Activated CD8-positive, alpha-beta T cell treated with anti-CD3 and anti-CD28 coated beads, Interleukin-2, amount 10 ng/mL, durations not matched to agents 7 days and 5 days (primary cell): ENCODE data around the gene MEPE. TPM values are rescaled to one million over a fixed set of nuclear protein-coding genes. Genes with fewer than 3 reads are reported as not detected.

ENCODE experiments used
- ATAC-seq: fragments of 150-1000 bp; cut with Tn5 transposase; one replicate; pipeline ENCODE4 v1.10.0; 2021; ENCODE audit warnings: moderate library complexity
- CTCF ChIA-PET: fragments of 350-600 bp; sonication (Branson Sonifier 250); formaldehyde crosslinking; loops from one replicate; lab custom pipeline; 2021; ENCODE audit warnings: antibody characterized with exemption; lab: Charles Lee
- POLR2A ChIA-PET: fragments of 350-600 bp; sonication (Branson Sonifier 250); formaldehyde crosslinking; loops from one replicate; lab custom pipeline; 2021; ENCODE audit warnings: antibody characterized with exemption; lab: Charles Lee
- DNase-seq: peaks from one replicate; pipeline ENCODE4 v3.0.0-alpha.2; 2020
- H3K27ac Mint-ChIP-seq: one replicate; pipeline ENCODE4 v1.8.0; 2021; ENCODE audit warnings: mild to moderate bottlenecking, mixed read lengths
- H3K27me3 Mint-ChIP-seq: one replicate; pipeline ENCODE4 v1.8.0; 2021; ENCODE audit warnings: low read depth, mixed read lengths
- H3K36me3 Mint-ChIP-seq: one replicate; pipeline ENCODE4 v1.8.0; 2021; ENCODE audit warnings: low read depth, mixed read lengths
- H3K4me1 Mint-ChIP-seq: one replicate; pipeline ENCODE4 v1.8.0; 2021; ENCODE audit warnings: low read depth, mixed read lengths
- H3K4me3 Mint-ChIP-seq: one replicate; pipeline ENCODE4 v1.8.0; 2021; ENCODE audit warnings: mild to moderate bottlenecking, mixed read lengths
- H3K9me3 Mint-ChIP-seq: one replicate; pipeline ENCODE4 v1.8.0; 2022; ENCODE audit warnings: mixed read lengths; ENCODE audit not compliant: insufficient read depth
- total RNA-seq, 2 experiments: library from RNA; stranded (reverse); gene quantifications; one replicate each; pipeline ENCODE4 v1.2.3, GENCODE V29; 2021

MEPE gene, protein sequence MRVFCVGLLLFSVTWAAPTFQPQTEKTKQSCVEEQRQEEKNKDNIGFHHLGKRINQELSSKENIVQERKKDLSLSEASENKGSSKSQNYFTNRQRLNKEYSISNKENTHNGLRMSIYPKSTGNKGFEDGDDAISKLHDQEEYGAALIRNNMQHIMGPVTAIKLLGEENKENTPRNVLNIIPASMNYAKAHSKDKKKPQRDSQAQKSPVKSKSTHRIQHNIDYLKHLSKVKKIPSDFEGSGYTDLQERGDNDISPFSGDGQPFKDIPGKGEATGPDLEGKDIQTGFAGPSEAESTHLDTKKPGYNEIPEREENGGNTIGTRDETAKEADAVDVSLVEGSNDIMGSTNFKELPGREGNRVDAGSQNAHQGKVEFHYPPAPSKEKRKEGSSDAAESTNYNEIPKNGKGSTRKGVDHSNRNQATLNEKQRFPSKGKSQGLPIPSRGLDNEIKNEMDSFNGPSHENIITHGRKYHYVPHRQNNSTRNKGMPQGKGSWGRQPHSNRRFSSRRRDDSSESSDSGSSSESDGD
- not detected for total RNA-seq

DNA sequence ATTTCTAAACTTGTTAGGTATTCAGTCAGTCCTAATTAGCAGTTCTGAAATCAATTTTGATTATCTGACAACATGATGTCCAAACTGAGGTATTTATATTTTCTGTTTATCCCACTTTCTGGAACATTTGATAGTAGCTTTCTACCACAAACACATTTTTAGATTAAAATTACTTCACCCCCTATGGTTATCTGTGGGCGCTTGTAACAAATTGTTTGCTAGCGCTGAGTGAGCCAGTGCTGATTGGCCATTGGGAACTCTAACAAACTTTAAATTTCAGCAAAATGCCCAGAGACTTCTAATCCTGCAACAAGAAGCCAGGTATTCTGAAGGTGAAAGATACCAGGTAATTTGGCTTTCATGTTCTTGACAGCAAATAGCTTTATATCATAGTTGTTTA lies at the start of gene MEPE:
MEPE (plus strand) TSS at position 301 of the 400 bp plus-strand sequence. CDS start 1,746 bp downstream, outside the sequence.
- POLR2A ChIA-PET: no interaction called here

DNA sequence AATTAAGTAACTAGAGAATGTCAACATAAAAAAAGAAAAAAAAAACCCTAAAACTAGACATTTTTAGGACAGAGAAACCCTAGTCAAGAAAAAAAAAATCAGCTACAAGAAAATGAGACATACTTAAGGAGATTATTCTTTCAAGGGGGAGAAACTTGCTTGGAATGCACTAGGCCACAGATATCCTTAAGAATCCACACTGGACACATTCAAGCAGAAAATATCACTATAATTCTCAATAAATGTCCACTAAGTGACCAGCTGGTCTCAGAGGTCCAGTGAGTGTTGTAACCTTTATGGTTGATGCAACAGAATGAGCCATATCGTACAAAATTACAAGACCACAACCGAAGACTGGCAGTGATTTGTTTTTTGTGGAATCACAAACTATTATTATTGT lies 49.0 kb upstream of the MEPE start:
- H3K4me1 Mint-ChIP-seq: no peaks in the 10 kb centered on the region
- no peaks in the 10 kb centered on the region for H3K9me3 Mint-ChIP-seq
- H3K27me3 Mint-ChIP-seq: peaks cover 4% of the 10 kb centered on the region
- H3K4me3 Mint-ChIP-seq: no peak overlapping the region
- CTCF ChIA-PET: no interaction called here
- no peaks in the 10 kb centered on the region for H3K36me3 Mint-ChIP-seq
- POLR2A ChIA-PET: no interaction called here
- ATAC-seq (no peak), DNase-seq (no peak)
- H3K27ac Mint-ChIP-seq: no peak overlapping the region

More for the DNA sequence above, at the start of gene MEPE:
- CTCF ChIA-PET: no interaction called here
- DNase-seq (no peak), ATAC-seq (no peak)
- peaks cover 7% of the 10 kb centered on the region for H3K27me3 Mint-ChIP-seq
- H3K4me1 Mint-ChIP-seq: no peaks in the 10 kb centered on the region
- no peaks in the 10 kb centered on the region for H3K36me3 Mint-ChIP-seq
- H3K4me3 Mint-ChIP-seq: no peak within 1 kb of the TSS
- H3K27ac Mint-ChIP-seq: no peak within 1 kb of the TSS
- H3K9me3 Mint-ChIP-seq: no peaks in the 10 kb centered on the region

DNA sequence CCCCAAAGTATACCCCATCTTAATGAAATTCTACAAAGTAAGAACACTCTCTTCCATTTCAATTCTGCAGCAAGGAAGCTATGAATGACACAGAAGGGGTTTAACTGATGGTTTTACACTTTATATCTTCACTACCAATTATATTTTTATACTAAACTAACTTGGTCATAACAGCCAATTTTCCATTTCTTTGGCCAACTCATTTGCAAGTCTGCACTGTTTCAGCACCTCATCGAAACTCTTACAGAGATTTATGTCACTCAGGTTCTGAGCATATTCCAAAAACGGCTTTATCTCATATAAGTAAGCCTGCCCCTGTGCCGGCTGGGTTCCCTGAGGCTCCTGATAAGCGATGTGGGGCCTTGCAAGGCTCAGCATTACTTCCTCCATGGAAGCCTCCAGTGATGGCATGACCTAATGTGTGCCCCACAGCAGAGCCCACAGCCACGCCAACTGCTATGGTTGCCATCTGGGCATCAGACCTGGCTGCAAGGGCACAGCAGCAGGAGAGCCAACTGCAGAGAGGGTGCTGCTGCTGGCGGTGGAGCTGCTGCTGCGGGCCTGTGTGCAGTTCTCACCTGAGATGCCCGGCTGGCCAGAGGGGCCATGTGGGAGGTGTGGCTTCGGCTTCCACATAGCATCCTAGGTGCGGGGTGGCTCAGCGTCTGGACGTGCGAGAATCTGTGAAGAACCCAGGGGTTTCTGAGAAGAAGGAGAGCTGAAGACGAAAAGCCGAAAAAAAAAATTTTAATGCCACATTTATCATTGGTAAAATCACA lies 46.8 kb upstream of the MEPE start:
- Mint-ChIP-seq H3K36me3 (no peaks in the 10 kb centered on the region), H3K9me3 (no peaks in the 10 kb centered on the region), H3K27ac (no peak overlapping the region), H3K4me1 (no peaks in the 10 kb centered on the region), H3K4me3 (no peak overlapping the region), H3K27me3 (peaks cover 4% of the 10 kb centered on the region)
- no peak for DNase-seq
- ChIA-PET CTCF (no interaction called here), POLR2A (no interaction called here)
- no peak for ATAC-seq

DNA sequence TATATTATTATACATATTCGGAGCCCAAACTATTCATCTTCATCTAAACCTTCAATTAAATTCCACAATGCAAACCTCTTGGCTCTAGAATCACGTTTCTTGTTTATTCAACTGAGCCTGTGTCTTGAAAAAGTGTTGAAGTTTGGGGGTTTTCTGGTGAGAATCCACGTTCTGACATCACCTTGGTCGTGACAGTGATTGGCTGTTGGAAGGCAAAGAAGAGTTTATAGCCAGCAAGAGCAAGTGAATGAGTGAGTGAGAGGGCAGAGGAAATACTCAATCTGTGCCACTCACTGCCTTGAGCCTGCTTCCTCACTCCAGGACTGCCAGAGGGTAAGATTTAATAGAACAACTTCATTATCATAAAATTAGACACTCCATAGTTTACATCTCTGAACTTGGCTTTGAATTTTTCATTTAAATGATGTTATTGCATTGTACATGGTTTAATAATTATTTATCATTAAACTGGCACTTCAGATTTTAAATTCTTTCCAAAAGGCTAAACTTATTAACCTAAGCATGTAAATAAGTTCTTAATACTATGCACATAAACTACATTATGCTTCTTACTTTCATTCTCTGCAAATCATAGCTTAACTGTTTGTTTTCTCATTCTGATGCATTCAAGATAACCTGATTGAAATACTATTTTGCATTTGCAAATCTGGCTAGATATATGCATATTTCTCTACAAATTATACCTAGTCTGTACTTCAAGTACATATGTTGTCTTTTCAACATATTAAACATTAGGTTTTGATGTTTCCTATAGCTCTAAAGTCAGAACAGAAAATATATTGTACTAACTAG lies 33.3 kb upstream of the MEPE start, which contains the start of gene IBSP:
IBSP (plus strand) TSS at position 254 of the 813 bp plus-strand sequence. CDS start 2,808 bp downstream, outside the sequence.
- POLR2A ChIA-PET: no interaction called here
- ATAC-seq (no peak), DNase-seq (no peak)
- Mint-ChIP-seq H3K4me3 (no peak within 1 kb of the TSS), H3K4me1 (no peaks in the 10 kb centered on the region), H3K9me3 (no peaks in the 10 kb centered on the region), H3K27ac (no peak within 1 kb of the TSS), H3K27me3 (peaks cover under 1% of the 10 kb centered on the region), H3K36me3 (no peaks in the 10 kb centered on the region)
- CTCF ChIA-PET: no interaction called here

DNA sequence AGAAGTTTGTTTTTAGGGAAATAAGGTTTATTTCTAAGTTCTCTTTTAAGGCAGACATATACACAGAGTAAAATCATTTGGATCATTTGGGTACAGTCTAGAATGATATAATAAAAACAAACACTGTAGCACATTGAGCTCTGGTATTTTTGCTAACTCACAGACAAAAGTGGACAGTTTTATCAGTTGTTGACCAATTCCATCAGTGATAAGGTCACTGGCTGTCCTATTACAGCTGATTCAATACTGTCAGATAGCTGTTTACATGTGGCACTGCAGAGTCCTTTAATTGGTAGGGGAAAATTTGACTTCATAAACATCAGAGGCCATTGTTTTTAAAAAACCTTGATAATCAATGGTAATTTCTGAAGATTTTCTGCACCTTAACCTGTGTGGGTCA lies 29.9 kb upstream of the MEPE start:
- peaks cover 2% of the 10 kb centered on the region for H3K27me3 Mint-ChIP-seq
- no peaks in the 10 kb centered on the region for H3K36me3 Mint-ChIP-seq
- H3K9me3 Mint-ChIP-seq: no peaks in the 10 kb centered on the region
- DNase-seq (no peak), ATAC-seq (no peak)
- ChIA-PET CTCF (no interaction called here), POLR2A (no interaction called here)
- no peaks in the 10 kb centered on the region for H3K4me1 Mint-ChIP-seq
- no peak overlapping the region for H3K4me3 Mint-ChIP-seq
- H3K27ac Mint-ChIP-seq: no peak overlapping the region

DNA sequence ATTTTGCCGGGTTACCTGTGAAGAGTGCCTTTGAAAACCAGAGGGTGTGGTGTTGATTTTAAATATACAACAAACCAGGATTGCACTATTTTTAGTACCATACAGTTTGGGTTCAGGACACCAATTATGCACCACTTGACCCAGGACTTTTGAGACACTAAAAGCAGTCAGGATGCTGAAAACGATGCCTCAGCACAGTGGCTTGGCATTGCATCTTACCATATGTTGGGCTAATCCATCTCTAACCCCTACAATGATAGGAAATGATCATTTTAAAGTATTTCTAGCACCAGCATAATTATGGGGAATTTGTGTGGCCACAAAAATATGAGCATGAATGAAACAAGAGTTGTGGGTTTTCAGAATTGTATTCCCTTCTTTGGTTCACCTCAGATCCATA lies 29.3 kb upstream of the MEPE start:
- Mint-ChIP-seq H3K4me1 (no peaks in the 10 kb centered on the region), H3K36me3 (no peaks in the 10 kb centered on the region), H3K27ac (no peak overlapping the region), H3K9me3 (no peaks in the 10 kb centered on the region), H3K4me3 (no peak overlapping the region), H3K27me3 (peaks cover 2% of the 10 kb centered on the region)
- no peak for ATAC-seq
- ChIA-PET POLR2A (no interaction called here), CTCF (no interaction called here)
- DNase-seq: no peak

DNA sequence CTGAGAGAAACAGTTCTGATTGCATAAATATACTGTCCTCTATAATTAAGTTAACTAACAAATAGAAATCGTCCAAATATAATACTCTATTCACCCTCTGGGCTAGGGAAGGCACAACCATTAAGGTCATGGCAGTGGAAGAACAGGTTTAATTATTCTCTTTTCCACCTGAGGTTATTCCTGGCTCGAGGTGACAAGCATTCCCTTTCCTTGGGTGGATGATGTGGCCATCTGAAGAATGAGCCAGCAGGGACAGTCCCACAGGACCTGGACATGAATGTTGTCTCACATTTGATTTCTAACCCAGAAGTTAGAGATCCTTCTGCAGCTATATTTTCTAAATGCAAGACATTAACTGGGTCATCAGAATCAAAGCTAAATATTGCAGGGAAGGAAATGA lies 27.9 kb upstream of the MEPE start:
- Mint-ChIP-seq H3K9me3 (no peaks in the 10 kb centered on the region), H3K4me1 (no peaks in the 10 kb centered on the region), H3K36me3 (no peaks in the 10 kb centered on the region), H3K27me3 (peaks cover 2% of the 10 kb centered on the region), H3K4me3 (no peak overlapping the region), H3K27ac (no peak overlapping the region)
- DNase-seq: no peak
- ATAC-seq: no peak
- POLR2A ChIA-PET: no interaction called here
- CTCF ChIA-PET: no interaction called here

DNA sequence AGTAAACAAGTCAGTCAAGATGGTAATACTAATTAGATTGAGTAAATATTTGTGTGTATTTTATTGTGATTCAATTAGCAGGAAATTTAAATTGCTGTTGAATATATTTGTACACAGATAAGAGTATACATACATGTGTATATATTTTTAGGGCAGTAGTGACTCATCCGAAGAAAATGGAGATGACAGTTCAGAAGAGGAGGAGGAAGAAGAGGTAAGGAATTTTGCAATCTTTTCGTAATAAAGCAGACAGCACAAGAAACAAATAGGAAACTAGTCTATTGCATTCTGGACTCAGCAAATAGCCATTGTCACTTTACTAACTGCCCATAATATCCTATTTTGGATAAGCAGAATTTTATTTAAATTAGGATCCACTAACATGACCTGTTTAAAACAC lies 26.8 kb upstream of the MEPE start:
- no peaks in the 10 kb centered on the region for H3K9me3 Mint-ChIP-seq
- H3K27me3 Mint-ChIP-seq: peaks cover 2% of the 10 kb centered on the region
- no peaks in the 10 kb centered on the region for H3K36me3 Mint-ChIP-seq
- H3K27ac Mint-ChIP-seq: no peak overlapping the region
- ChIA-PET CTCF (no interaction called here), POLR2A (no interaction called here)
- ATAC-seq (no peak), DNase-seq (no peak)
- no peaks in the 10 kb centered on the region for H3K4me1 Mint-ChIP-seq
- no peak overlapping the region for H3K4me3 Mint-ChIP-seq

DNA sequence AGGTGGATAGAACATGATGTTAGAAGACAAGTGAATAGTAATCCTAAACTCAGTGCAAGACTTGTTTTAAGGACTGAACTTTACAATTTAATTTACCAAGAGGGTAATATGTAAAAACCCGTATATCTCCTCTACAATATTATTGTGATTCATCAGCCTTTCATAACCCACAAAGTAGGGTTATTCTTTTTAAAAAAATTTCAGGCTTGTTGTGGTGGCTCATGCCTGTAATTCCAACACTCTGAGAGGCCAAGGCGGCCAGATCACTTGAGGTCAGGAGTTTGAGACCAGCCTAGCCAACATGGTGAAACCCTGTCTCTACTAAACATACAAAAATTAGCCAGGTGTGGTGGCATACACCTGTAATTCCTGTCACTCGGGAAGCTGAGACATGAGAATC lies 26.2 kb upstream of the MEPE start:
- POLR2A ChIA-PET: no interaction called here
- ATAC-seq (no peak), DNase-seq (no peak)
- no peaks in the 10 kb centered on the region for H3K36me3 Mint-ChIP-seq
- H3K4me1 Mint-ChIP-seq: no peaks in the 10 kb centered on the region
- no peak overlapping the region for H3K27ac Mint-ChIP-seq
- CTCF ChIA-PET: no interaction called here
- peaks cover 2% of the 10 kb centered on the region for H3K27me3 Mint-ChIP-seq
- H3K4me3 Mint-ChIP-seq: no peak overlapping the region
- no peaks in the 10 kb centered on the region for H3K9me3 Mint-ChIP-seq

DNA sequence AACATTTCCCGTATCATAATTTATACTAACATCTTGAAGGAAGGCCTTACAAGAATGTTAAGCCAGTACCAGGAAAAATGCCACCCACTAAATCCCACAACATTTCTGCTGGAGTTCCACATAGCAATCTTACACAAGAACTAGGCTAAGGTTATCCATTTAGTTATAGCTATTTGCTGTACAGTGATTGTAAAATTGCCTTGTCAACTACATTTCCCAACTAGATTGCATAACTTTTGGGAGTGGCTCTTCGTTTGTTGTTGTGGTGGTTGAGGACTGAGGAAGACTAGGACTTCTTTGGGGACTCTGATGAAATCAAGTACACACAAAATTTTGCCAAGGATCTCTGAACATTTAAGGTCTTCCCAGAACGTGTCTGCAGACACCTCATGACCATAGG lies 25.4 kb upstream of the MEPE start:
- no peak for DNase-seq
- H3K9me3 Mint-ChIP-seq: no peaks in the 10 kb centered on the region
- peaks cover 2% of the 10 kb centered on the region for H3K27me3 Mint-ChIP-seq
- no peak for ATAC-seq
- no peaks in the 10 kb centered on the region for H3K4me1 Mint-ChIP-seq
- CTCF ChIA-PET: no interaction called here
- no peaks in the 10 kb centered on the region for H3K36me3 Mint-ChIP-seq
- POLR2A ChIA-PET: no interaction called here
- no peak overlapping the region for H3K27ac Mint-ChIP-seq
- H3K4me3 Mint-ChIP-seq: no peak overlapping the region

DNA sequence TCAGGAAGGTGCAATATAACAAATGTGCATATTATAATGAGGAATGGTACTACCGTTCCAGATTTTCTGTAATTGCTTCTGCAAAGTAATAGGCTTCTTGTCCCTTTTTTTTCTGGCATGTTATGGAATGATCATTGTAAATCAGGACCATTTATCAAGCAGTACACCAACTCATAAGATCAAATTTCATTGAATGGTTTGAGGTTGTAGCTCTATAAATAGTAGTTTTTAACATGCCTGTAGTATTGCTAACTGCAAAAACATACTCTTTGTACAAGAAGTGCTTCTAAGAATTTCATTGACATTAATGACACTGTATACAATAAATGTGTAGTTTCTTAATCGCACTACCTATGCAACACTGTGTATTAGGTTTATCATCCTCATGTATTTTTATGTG lies 20.8 kb upstream of the MEPE start:
- Mint-ChIP-seq H3K27ac (no peak overlapping the region), H3K36me3 (no peaks in the 10 kb centered on the region), H3K9me3 (no peaks in the 10 kb centered on the region), H3K27me3 (peaks cover 4% of the 10 kb centered on the region), H3K4me3 (no peak overlapping the region), H3K4me1 (no peaks in the 10 kb centered on the region)
- CTCF ChIA-PET: no interaction called here
- DNase-seq (no peak), ATAC-seq (no peak)
- POLR2A ChIA-PET: no interaction called here
